ENCODE results near the gene SLC7A8. TPM values are rescaled to one million over a fixed set of nuclear protein-coding genes. Genes with fewer than 3 reads are reported as not detected.
A peak's percentile ranks its signal among the peaks of the same experiment; 100 is the strongest.

Gene SLC7A8
- total RNA-seq, 1 donor from 2014 or later: 62.3 TPM

- DNase-seq (ENCODE audit: low spot score in 2 of 2, unreplicated experiment in 2 of 2): no peak
- Mint-ChIP-seq H3K36me3 (peaks cover 12% of the 10 kb centered on the region), H3K4me3 (no peak overlapping the region), H3K27ac (no peak overlapping the region), H3K9me3 (no peaks in the 10 kb centered on the region), H3K27me3 (ENCODE audit: low read depth) (no peaks in the 10 kb centered on the region), H3K4me1 (peaks cover 65% of the 10 kb centered on the region)
- TF ChIP-seq CTCF (IDR thresholded peaks at IDR 0.05; ENCODE audit: unreplicated experiment): no peak
Observed at GRCh38 chr14:23169622-23170021, 13.8 kb downstream of the SLC7A8 start.

GRCh38 chr14:23168246-23168645, 15.2 kb downstream of the SLC7A8 start:
- Mint-ChIP-seq H3K4me1 (peaks cover 55% of the 10 kb centered on the region), H3K27me3 (ENCODE audit: low read depth) (no peaks in the 10 kb centered on the region), H3K4me3 (no peak overlapping the region), H3K27ac (peak overlapping the region; percentile 71), H3K9me3 (no peaks in the 10 kb centered on the region), H3K36me3 (peaks cover 20% of the 10 kb centered on the region)
- no peak for TF ChIP-seq CTCF (IDR thresholded peaks at IDR 0.05; ENCODE audit: unreplicated experiment)
- DNase-seq (ENCODE audit: low spot score in 2 of 2, unreplicated experiment in 2 of 2): no peak

- H3K4me1 Mint-ChIP-seq: peaks cover 57% of the 10 kb centered on the region
- DNase-seq (ENCODE audit: low spot score in 2 of 2, unreplicated experiment in 2 of 2): no peak
- H3K27me3 Mint-ChIP-seq (ENCODE audit: low read depth): no peaks in the 10 kb centered on the region
- H3K36me3 Mint-ChIP-seq: peaks cover 20% of the 10 kb centered on the region
- no peak overlapping the region for H3K4me3 Mint-ChIP-seq
- no peaks in the 10 kb centered on the region for H3K9me3 Mint-ChIP-seq
- peak overlapping the region; percentile 71 for H3K27ac Mint-ChIP-seq
- no peak for TF ChIP-seq CTCF (IDR thresholded peaks at IDR 0.05; ENCODE audit: unreplicated experiment)
Observed at GRCh38 chr14:23167116-23167847, 16.2 kb downstream of the SLC7A8 start.

GRCh38 chr14:23164949-23165348, 18.5 kb downstream of the SLC7A8 start:
- no peaks in the 10 kb centered on the region for H3K9me3 Mint-ChIP-seq
- no peak overlapping the region for H3K4me3 Mint-ChIP-seq
- peaks cover 56% of the 10 kb centered on the region for H3K4me1 Mint-ChIP-seq
- TF ChIP-seq CTCF (IDR thresholded peaks at IDR 0.05; ENCODE audit: unreplicated experiment): no peak
- no peak overlapping the region for H3K27ac Mint-ChIP-seq
- no peaks in the 10 kb centered on the region for H3K27me3 Mint-ChIP-seq (ENCODE audit: low read depth)
- H3K36me3 Mint-ChIP-seq: peaks cover 20% of the 10 kb centered on the region
- no peak for DNase-seq (ENCODE audit: low spot score in 2 of 2, unreplicated experiment in 2 of 2)

GRCh38 chr14:23164250-23164649, 19.2 kb downstream of the SLC7A8 start:
- peaks cover 20% of the 10 kb centered on the region for H3K36me3 Mint-ChIP-seq
- H3K9me3 Mint-ChIP-seq: no peaks in the 10 kb centered on the region
- no peak for DNase-seq (ENCODE audit: low spot score in 2 of 2, unreplicated experiment in 2 of 2)
- H3K27me3 Mint-ChIP-seq (ENCODE audit: low read depth): no peaks in the 10 kb centered on the region
- H3K4me3 Mint-ChIP-seq: no peak overlapping the region
- H3K4me1 Mint-ChIP-seq: peaks cover 61% of the 10 kb centered on the region
- no peak for TF ChIP-seq CTCF (IDR thresholded peaks at IDR 0.05; ENCODE audit: unreplicated experiment)
- H3K27ac Mint-ChIP-seq: no peak overlapping the region
